DMS53 (cell line): ENCODE data around the gene PLA2G2E.
"Not testable (repeated sequence)": the region's sequence is repeated elsewhere in the genome, so short reads cannot be mapped to it uniquely, and the experiment has no call there.

ENCODE experiments used
- DNase-seq: peaks from one replicate; lab custom pipeline; 2025; lab: John Stamatoyannopoulos, UW

The PLA2G2E gene

DNA sequence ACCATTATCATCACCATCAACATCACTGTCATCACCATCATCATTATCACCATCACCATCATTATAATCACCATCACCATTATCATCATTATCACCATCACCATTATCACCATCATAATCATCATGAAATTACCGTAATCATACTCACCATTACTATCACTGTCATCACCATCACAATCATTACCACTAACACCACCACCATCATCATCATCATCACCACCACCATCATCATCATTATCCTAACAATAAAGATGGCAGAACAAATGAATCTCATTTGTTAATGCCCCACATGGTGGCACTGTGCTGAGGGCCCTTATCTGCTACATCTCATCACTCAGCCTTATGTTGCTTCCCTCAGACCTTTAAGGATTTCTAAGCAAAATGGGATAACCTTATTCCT lies 9.4 kb upstream of the PLA2G2E start:
- no peak for DNase-seq

- not testable (repeated sequence) for DNase-seq
These were observed 3.7 kb upstream of the PLA2G2E start for GRCh38 chr1:19927130-19927421.

DNA sequence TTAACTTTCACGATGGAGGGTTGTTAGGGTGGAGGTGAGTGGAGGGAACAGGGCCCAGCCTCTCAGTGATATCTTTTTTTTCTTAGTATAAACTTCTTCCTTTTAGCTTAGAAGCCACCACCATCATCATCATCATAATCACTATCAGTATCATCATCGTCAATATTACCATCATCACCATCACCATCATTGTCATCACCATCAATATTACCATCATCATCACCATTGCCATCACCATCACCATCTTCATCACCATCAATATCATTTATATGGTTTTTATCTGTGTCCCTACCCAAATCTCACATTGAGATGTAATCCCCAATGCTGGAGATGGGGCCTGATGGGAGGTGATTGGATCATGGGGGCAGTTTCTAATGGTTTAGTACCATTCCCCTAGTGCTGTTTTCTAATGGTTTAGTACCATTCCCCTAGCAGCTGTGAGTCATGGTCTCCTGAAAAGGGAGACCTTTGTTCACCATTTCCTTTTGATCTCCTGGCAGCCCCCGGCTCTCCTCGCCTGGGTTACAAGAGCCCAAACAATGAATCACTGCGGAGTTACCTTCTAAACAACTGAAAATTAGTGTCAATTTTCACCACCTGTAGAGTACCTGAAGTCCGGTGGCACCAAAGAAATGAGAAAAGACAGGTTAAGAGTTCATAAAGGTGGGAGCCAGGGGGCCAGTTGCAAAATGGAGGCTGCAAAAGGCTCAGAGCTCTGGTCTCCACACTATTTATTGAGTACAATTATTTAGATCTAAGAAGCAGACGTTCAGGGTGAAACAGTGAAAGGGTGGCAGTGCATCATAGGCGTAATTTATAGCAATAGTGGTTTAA lies 3.1 kb upstream of the PLA2G2E start:
- DNase-seq, result peak; percentile 93

GRCh38 chr1:19925342-19926070 lies 2.1 kb upstream of the PLA2G2E start:
- DNase-seq, result peak; percentile 95

- DNase-seq, result no peak
These were observed 533 bp upstream of the PLA2G2E start for GRCh38 chr1:19923953-19924346.

- peak; percentile 46 for DNase-seq
These were observed 1.3 kb downstream of the PLA2G2E start for GRCh38 chr1:19922015-19922688.

DNA sequence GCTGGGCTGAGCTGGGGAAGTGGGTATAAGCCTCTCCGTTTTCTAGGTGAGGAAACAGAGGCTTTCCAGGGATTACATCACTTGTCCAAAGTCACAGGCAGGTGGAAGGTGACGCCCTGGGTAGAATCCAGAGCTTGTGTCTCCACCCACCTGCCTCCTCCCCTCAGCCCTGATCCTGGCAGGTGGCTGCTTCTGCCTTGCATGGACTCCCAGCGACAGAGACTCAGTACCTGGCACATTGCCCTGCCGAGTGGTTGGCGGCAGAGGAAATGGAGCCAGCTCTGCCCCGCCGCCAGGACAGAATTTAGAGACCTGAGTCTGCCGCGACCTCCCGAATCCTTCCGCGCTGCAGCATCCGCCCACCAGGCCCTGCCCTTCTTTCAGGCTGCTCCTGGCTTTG lies 2.1 kb downstream of the PLA2G2E start:
- peak; percentile 97 for DNase-seq

- DNase-seq, result peak; percentile 50
These were observed 3.2 kb downstream of the PLA2G2E start for GRCh38 chr1:19920132-19920710.

DNA sequence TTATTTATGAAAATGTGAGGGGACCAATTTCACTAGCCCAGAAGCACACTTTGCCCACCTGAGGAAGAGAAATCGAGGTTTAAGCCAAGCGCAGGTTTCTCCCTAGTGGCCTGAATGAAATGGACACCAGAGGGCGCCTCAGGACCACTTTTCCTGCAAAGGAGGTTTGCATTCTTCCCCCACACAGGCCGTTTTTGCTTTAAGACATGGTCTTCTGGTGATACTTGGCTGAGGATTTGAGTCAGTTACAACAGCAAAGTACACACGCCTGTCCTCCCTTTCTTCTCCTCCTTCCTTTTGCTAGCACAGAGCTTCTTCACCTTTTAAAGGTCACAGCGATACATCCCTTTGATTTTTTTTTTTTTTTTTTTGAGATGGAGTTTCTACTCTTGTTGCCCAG lies 5.4 kb downstream of the PLA2G2E start:
- DNase-seq, result peak; percentile 90

DNA sequence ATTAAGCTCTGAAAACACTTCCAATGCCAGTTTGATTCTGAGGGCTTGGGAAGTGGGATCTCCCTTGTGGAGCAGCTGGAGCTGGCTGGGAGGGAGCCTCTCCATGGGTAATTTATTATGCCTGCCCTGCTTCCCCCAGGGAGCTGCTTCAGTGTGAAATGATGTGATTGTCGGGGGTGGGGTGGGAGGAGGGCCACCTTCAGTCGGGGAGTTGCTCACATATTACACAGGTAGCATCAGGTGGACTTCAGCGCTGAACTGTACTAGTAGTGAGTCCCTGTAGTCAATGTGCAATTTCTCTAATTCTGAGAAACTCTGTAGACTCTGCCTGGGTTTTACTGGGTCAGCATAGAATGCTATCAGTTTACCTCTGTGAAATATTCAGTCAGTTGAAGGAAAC lies 12.8 kb downstream of the PLA2G2E start:
- no peak for DNase-seq

GRCh38 chr1:19909971-19910370 lies 13.4 kb downstream of the PLA2G2E start:
- no peak for DNase-seq

DNA sequence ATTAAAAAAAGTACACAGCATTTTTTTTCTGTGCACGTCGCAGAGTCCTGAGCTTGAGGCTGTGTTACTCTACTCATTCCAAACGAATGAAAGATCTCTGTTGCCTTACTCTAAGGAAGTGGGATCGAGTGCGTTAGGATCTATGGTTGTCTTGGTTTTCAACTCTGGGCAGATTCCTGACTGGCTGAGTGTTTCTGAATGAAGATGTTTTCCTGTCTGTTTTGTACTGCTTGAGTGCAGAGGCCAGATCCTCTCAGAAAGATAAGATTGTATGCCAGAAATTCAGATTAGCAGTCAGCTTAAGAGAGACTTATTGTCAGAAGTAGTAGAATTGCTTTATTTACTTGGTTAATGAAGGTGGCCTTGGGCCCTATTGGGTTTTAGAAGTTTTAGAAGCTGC lies 14.0 kb downstream of the PLA2G2E start:
- DNase-seq, result no peak

GRCh38 chr1:19907456-19907855 lies 16.0 kb downstream of the PLA2G2E start:
- DNase-seq, result no peak

- DNase-seq, result peak; percentile 43
These were observed 19.8 kb downstream of the PLA2G2E start for GRCh38 chr1:19903621-19904020.

- no peak for DNase-seq
These were observed 21.8 kb downstream of the PLA2G2E start for GRCh38 chr1:19901653-19902052.

DNA sequence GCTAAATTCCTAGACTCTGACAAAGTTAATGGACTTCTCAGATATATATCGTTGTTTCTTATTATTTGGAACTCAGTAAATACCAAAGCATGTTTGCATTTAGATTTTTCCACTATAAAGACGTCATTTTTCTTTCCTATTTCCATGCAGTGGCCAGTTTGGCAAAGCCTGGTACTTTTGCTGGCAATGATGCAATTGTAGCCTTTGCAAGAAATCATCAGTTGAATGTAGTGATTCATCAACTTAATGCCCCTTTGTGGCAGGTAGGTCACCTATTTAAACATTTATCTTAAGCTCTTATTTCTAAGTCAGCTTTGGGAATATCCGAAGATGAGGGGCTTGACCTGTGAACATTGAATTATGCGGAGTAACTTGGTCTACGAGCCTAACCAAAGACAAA lies 29.2 kb downstream of the PLA2G2E start:
- no peak for DNase-seq

DNA sequence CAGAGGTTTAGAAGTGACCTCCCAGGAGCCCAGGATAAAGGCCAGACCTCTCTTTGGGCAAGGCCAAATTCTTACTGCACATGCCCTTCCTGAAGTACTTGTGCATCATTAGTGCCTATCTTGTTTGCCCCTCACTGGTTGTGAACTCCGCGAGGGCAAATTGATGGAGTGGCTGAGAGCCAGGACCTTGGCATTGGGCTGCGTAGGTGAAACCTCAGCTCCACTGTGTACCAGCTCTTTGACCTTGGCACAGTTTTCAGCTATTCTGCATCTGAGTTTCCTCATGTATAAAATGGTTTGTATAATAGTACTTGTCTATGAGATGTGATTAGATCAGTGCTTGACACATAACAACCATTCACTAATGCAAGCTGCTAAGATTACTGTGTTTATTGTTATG lies 29.7 kb downstream of the PLA2G2E start:
- no peak for DNase-seq

GRCh38 chr1:19892628-19893168 lies 30.7 kb downstream of the PLA2G2E start:
- no peak for DNase-seq

DNA sequence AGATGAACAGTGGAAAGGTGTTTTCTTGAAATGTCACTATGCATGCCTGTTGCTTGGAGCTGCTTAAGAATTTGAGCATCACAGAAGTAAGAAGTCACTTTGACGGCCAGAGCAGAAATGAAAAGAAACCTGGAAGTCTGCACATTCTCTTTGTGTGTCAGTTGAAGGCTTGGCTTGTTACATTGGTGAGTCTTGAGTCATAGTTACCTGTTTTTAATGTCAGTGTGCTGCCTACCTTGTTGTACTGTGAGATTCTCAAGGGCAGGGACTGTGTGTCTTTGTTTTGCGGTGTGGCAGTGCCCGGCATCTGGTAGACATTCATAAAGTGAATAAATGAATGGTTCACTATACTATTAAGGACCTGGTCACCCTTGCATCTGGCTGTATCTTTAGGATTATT lies 31.3 kb downstream of the PLA2G2E start:
- no peak for DNase-seq

DNA sequence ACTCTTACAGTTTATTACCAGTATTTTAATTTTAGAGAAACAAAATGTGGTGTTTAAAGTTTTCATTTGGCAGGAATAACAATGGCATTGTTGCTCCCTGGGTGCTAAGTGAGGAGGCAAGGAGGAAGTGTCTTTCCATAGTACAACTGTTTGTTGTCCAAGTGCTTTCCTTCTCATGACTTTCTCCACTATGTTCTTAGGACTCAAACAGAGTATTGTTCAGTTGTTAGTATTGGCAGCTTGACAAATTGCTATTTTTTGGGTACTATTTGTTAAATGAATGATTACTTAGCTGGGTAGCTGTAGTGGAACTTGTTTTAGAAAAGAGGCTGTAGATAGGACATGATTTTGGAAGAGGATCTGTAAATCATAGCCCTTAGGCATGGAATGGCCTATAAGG lies 33.8 kb downstream of the PLA2G2E start:
- DNase-seq, result no peak

- DNase-seq, result no peak
These were observed 35.3 kb downstream of the PLA2G2E start for GRCh38 chr1:19888112-19888511.

GRCh38 chr1:19885821-19886220 lies 37.6 kb downstream of the PLA2G2E start:
- no peak for DNase-seq
